ENCODE data around the gene NDUFB5.

Gene NDUFB5

GRCh38 chr3:179673523-179673922 is 68.9 kb downstream of the NDUFB5 start:
- no peak for DNase-seq (ENCODE audit: insufficient read length, low spot score)
- FAIRE-seq, result no peak

- DNase-seq (ENCODE audit: insufficient read length, low spot score), result no peak
- no peak for FAIRE-seq
Measured at GRCh38 chr3:179676081-179676480, 71.5 kb downstream of the NDUFB5 start.
